ACC112 (cell line): ENCODE results near the gene LSM4.

Experiments
- H2AFZ ChIP-seq: fragments of 200-600 bp; sonication (generic); one replicate; pipeline ENCODE4 v1.6.0; 2017; ENCODE audit warnings: antibody characterized with exemption, low read length; ENCODE audit not compliant: unreplicated experiment
- H3K27ac ChIP-seq: fragments of 200-600 bp; sonication (generic); 2 replicates; pipeline ENCODE4 v1.5.1; 2014; ENCODE audit warnings: low read depth, mild to moderate bottlenecking, antibody characterized with exemption, low read length, moderate library complexity
- H3K27me3 ChIP-seq: fragments of 200-600 bp; sonication (generic); 2 replicates; pipeline ENCODE4 v1.6.1; 2014; ENCODE audit warnings: mild to moderate bottlenecking, antibody characterized with exemption, low read length, moderate library complexity, mixed read lengths; ENCODE audit not compliant: insufficient read depth
- H3K36me3 ChIP-seq: fragments of 200-600 bp; sonication (generic); 2 replicates; pipeline ENCODE4 v1.6.1; 2016; ENCODE audit warnings: mild to moderate bottlenecking, antibody characterized with exemption, low read length, moderate library complexity, mixed read lengths; ENCODE audit not compliant: insufficient read depth
- H3K4me1 ChIP-seq: fragments of 200-600 bp; sonication (generic); one replicate; pipeline ENCODE4 v1.6.1; 2016; ENCODE audit warnings: low read length, mixed read lengths; ENCODE audit not compliant: insufficient read depth, unreplicated experiment, control insufficient read depth
- H3K4me3 ChIP-seq: fragments of 200-600 bp; sonication (generic); 2 replicates; pipeline ENCODE4 v1.5.1; 2014; ENCODE audit warnings: mild to moderate bottlenecking, low read depth, low read length
- H3K79me2 ChIP-seq: fragments of 200-600 bp; sonication (generic); one replicate; pipeline ENCODE4 v1.6.0; 2016; ENCODE audit warnings: low read length; ENCODE audit not compliant: control insufficient read depth, unreplicated experiment, insufficient read depth

Gene LSM4

GRCh38 chr19:18262917-18263316 lies 60.0 kb downstream of the LSM4 start:
- H2AFZ ChIP-seq: no peak overlapping the region
- H3K79me2 ChIP-seq: no peaks in the 10 kb centered on the region
- no peaks in the 10 kb centered on the region for H3K4me1 ChIP-seq
- H3K36me3 ChIP-seq: no peaks in the 10 kb centered on the region
- H3K4me3 ChIP-seq: no peak overlapping the region
- H3K27ac ChIP-seq: no peak overlapping the region
- no peaks in the 10 kb centered on the region for H3K27me3 ChIP-seq

- no peak overlapping the region for H3K27ac ChIP-seq
- H3K4me1 ChIP-seq: no peaks in the 10 kb centered on the region
- no peak overlapping the region for H2AFZ ChIP-seq
Observed at GRCh38 chr19:18262144-18262543, 60.7 kb downstream of the LSM4 start.

GRCh38 chr19:18261474-18261873 lies 61.4 kb downstream of the LSM4 start:
- Histone ChIP-seq H3K4me1 (no peaks in the 10 kb centered on the region), H3K79me2 (no peaks in the 10 kb centered on the region), H2AFZ (no peak overlapping the region), H3K4me3 (no peak overlapping the region), H3K27me3 (no peaks in the 10 kb centered on the region), H3K36me3 (no peaks in the 10 kb centered on the region), H3K27ac (no peak overlapping the region)

More at GRCh38 chr19:18262144-18262543, 60.7 kb downstream of the LSM4 start:
- H3K4me3 ChIP-seq: no peak overlapping the region
- H3K36me3 ChIP-seq: no peaks in the 10 kb centered on the region
- H3K79me2 ChIP-seq: no peaks in the 10 kb centered on the region
- no peaks in the 10 kb centered on the region for H3K27me3 ChIP-seq

- no peaks in the 10 kb centered on the region for H3K4me1 ChIP-seq
- no peak overlapping the region for H2AFZ ChIP-seq
- H3K27ac ChIP-seq: no peak overlapping the region
- no peaks in the 10 kb centered on the region for H3K79me2 ChIP-seq
- no peaks in the 10 kb centered on the region for H3K36me3 ChIP-seq
- peaks cover 4% of the 10 kb centered on the region; the same call in 1 of the 2 replicates for H3K27me3 ChIP-seq
- no peak overlapping the region for H3K4me3 ChIP-seq
Observed at GRCh38 chr19:18259893-18260292, 63.0 kb downstream of the LSM4 start.

- Histone ChIP-seq H3K27ac (no peak overlapping the region), H2AFZ (no peak overlapping the region), H3K79me2 (no peaks in the 10 kb centered on the region), H3K27me3 (peaks cover 16% of the 10 kb centered on the region; the same call in 1 of the 2 replicates), H3K4me1 (no peaks in the 10 kb centered on the region), H3K4me3 (no peak overlapping the region), H3K36me3 (no peaks in the 10 kb centered on the region)
Observed at GRCh38 chr19:18257503-18258470, 65.1 kb downstream of the LSM4 start.
